ENCODE results near the gene IGSF10.
"Not testable (repeated sequence)": the region's sequence is repeated elsewhere in the genome, so short reads cannot be mapped to it uniquely, and the experiment has no call there.

IGSF10 gene

GRCh38 chr3:151460774-151461450, at the start of gene IGSF10:
Gene IGSF10 (minus strand): TSS chr3:151461061. CDS start chr3:151458709, 2,352 bp downstream.
- DNase-seq: no peak

- DNase-seq: not testable (repeated sequence)
These were observed 48.7 kb upstream of the IGSF10 start for GRCh38 chr3:151509468-151510135.

- DNase-seq: no peak
These were observed 43.7 kb upstream of the IGSF10 start for GRCh38 chr3:151504606-151505005.

GRCh38 chr3:151503074-151503473, 42.2 kb upstream of the IGSF10 start:
- DNase-seq: no peak

- DNase-seq: no peak
These were observed 41.2 kb upstream of the IGSF10 start for GRCh38 chr3:151501923-151502632.

GRCh38 chr3:151501171-151501922, 40.5 kb upstream of the IGSF10 start:
- DNase-seq: no peak

- DNase-seq: no peak
These were observed 38.3 kb upstream of the IGSF10 start for GRCh38 chr3:151499168-151499567.

- no peak for DNase-seq
These were observed 30.7 kb upstream of the IGSF10 start for GRCh38 chr3:151491525-151491924.

GRCh38 chr3:151487833-151488232, 27.0 kb upstream of the IGSF10 start:
- not testable (repeated sequence) for DNase-seq

GRCh38 chr3:151483961-151484520, 23.2 kb upstream of the IGSF10 start:
- no peak for DNase-seq

- no peak for DNase-seq
These were observed 22.6 kb upstream of the IGSF10 start for GRCh38 chr3:151483488-151483887.

- DNase-seq: no peak
These were observed 19.6 kb upstream of the IGSF10 start for GRCh38 chr3:151480492-151480891.

GRCh38 chr3:151479452-151479851, 18.6 kb upstream of the IGSF10 start:
- DNase-seq: no peak

GRCh38 chr3:151478335-151478697, 17.5 kb upstream of the IGSF10 start:
- no peak for DNase-seq

- no peak for DNase-seq
These were observed 16.9 kb upstream of the IGSF10 start for GRCh38 chr3:151477591-151478334.

GRCh38 chr3:151476344-151477018, 15.6 kb upstream of the IGSF10 start:
- no peak for DNase-seq

- DNase-seq: peak; percentile 5
These were observed 7.5 kb upstream of the IGSF10 start for GRCh38 chr3:151468284-151468917.

- no peak for DNase-seq
These were observed 6.2 kb upstream of the IGSF10 start for GRCh38 chr3:151467069-151467468.

GRCh38 chr3:151462991-151463390, 2.1 kb upstream of the IGSF10 start:
- no peak for DNase-seq

- DNase-seq: no peak
These were observed 1.5 kb upstream of the IGSF10 start for GRCh38 chr3:151462278-151462780.

GRCh38 chr3:151460228-151460627, 633 bp downstream of the IGSF10 start:
- DNase-seq: no peak
